ENCODE results near the gene SLC16A3. TPM values are rescaled to one million over a fixed set of nuclear protein-coding genes. Genes with fewer than 3 reads are reported as not detected.

The SLC16A3 gene
- total and polyA plus RNA-seq, 2 experiments from 2014 or later: 3.5 to 10.6 TPM

GRCh38 chr17:82216301-82217119, 12.3 kb upstream of the SLC16A3 start:
- H3K27ac Mint-ChIP-seq: no peak overlapping the region
- Histone ChIP-seq H4K20me1 (replicated peaks; ENCODE audit: insufficient read depth) (no peaks in the 10 kb centered on the region), H3F3A (replicated peaks; ENCODE audit: low read depth) (no peaks in the 10 kb centered on the region), H3K79me2 (replicated peaks; ENCODE audit: insufficient read depth) (no peaks in the 10 kb centered on the region), H3K36me3 (ENCODE audit: insufficient read depth) (no peaks in the 10 kb centered on the region), H3K27me3 (ENCODE audit: insufficient read depth) (peaks cover 28% of the 10 kb centered on the region), H2AFZ (no peak overlapping the region), H3K4me2 (no peak overlapping the region), H3K4me3 (no peak overlapping the region), H3K9me2 (ENCODE audit: insufficient read depth) (no peaks in the 10 kb centered on the region), H3K27ac (ENCODE audit: low read depth) (no peak overlapping the region), H3K4me1 (ENCODE audit: insufficient read depth) (no peaks in the 10 kb centered on the region)
- H3K27me3 Mint-ChIP-seq (ENCODE audit: insufficient read depth, low read depth, poor library complexity): peaks cover 34% of the 10 kb centered on the region
- no peak overlapping the region for H3K4me3 Mint-ChIP-seq
- no peak for TF ChIP-seq CTCF (conservative IDR thresholded peaks at IDR 0.05; ENCODE audit: low read depth in 2 of 2)
- no peak for TF ChIP-seq NANOG (IDR thresholded peaks at IDR 0.05; ENCODE audit: borderline replicate concordance)
- no peak for TF ChIP-seq CREB1 (CRISPR knock-in tag; IDR thresholded peaks at IDR 0.05; ENCODE audit: low read depth)
- no peak for TF ChIP-seq EZH2 (IDR thresholded peaks at IDR 0.05; ENCODE audit: low read depth, unreplicated experiment)
- TF ChIP-seq EZH2phosphoT487 (IDR thresholded peaks at IDR 0.05; ENCODE audit: unreplicated experiment): no peak
- no peak for TF ChIP-seq ETS1 (IDR thresholded peaks at IDR 0.05)
- no peak for TF ChIP-seq ZNF331 (CRISPR knock-in tag; IDR thresholded peaks at IDR 0.05; ENCODE audit: low read depth)
- TF ChIP-seq STAT1 (IDR thresholded peaks at IDR 0.05; ENCODE audit: unreplicated experiment): no peak
- TF ChIP-seq POLR2AphosphoS5 (IDR thresholded peaks at IDR 0.05; ENCODE audit: low read depth): no peak
- no peak for TF ChIP-seq ZNF462 (CRISPR knock-in tag; IDR thresholded peaks at IDR 0.05)
- DNase-seq (ENCODE audit: low spot score) (no peak), ATAC-seq (no peak)
- H3K36me3 Mint-ChIP-seq (ENCODE audit: low read depth): no peaks in the 10 kb centered on the region
- no peaks in the 10 kb centered on the region; the same call in 2 of the 3 replicates for H3K4me1 Mint-ChIP-seq
- peaks cover 4% of the 10 kb centered on the region; the same call in 1 of the 3 replicates for H3K9me3 Mint-ChIP-seq

All from GM23338 (cell line).